HCT116 (cell line): ENCODE measurements around the gene CFAP97. TPM values are rescaled to one million over a fixed set of nuclear protein-coding genes. Genes with fewer than 3 reads are reported as not detected.

ENCODE experiments used
- ATAC-seq: fragments of 200-7000 bp; cut with Tn5 transposase; 2 replicates; pipeline ENCODE4 v1.9.1; 2020; ENCODE audit warnings: mild to moderate bottlenecking, moderate library complexity
- BruUV-seq: library from RNA; stranded (reverse); fragments of 400-500 nt; replicated peaks from 2 replicates; lab custom pipeline; 2021; lab: Mats Ljungman, UMichigan
- CTCF ChIA-PET: fragments of 300-600 bp; sonication (Branson Sonifier 250); formaldehyde crosslinking; loops from one replicate; lab custom pipeline; 2021; ENCODE audit warnings: antibody characterized with exemption; lab: Charles Lee
- POLR2A ChIA-PET: fragments of 300-600, 350-600 bp; sonication (Branson Sonifier 250); formaldehyde crosslinking; loops from one replicate; lab custom pipeline; 2021; ENCODE audit warnings: antibody characterized with exemption; lab: Charles Lee
- RAD21 ChIA-PET, 2 experiments: fragments of 300-600 bp; sonication (Branson Sonifier 250); formaldehyde crosslinking; loops; one replicate each; lab custom pipeline; 2023; ENCODE audit warnings: low total read pairs in 2 of 2; ENCODE audit not compliant: uncharacterized antibody in 2 of 2, unreplicated experiment in 2 of 2, low non-redundant PET in 1 of 2; lab: Charles Lee
- DNase-seq: peaks from one replicate; pipeline ENCODE4 v3.0.0-alpha.2; 2010; ENCODE audit warnings: low read depth, low spot score
- H2AFZ ChIP-seq: fragments of 200-600 bp; shearing (Covaris generic), sonication (generic); 2 replicates; pipeline ENCODE4 v1.6.1; 2017; ENCODE audit warnings: low read depth, mixed run types, mixed read lengths, antibody characterized with exemption, low read length; ENCODE audit not compliant: poor library complexity, severe bottlenecking
- H3K27ac ChIP-seq: 2 replicates; pipeline ENCODE4 v1.5.1; 2012; ENCODE audit warnings: low read depth, low read length
- H3K27me3 ChIP-seq: fragments of 200-600 bp; sonication (generic); 2 replicates; pipeline ENCODE4 v1.6.1; 2016; ENCODE audit warnings: mixed run types, low read length, mixed read lengths; ENCODE audit not compliant: insufficient read depth
- H3K36me3 ChIP-seq, 2 experiments: fragments of 200-500 bp in 1 of 2; fragments of 200-600 bp in 1 of 2; sonication (Bioruptor generic) in 1 of 2; sonication (generic) in 1 of 2; 2 replicates each; pipeline versions ENCODE4 v1.5.1 to v1.6.1; 2014 to 2016; ENCODE audit warnings: low read length in 2 of 2, inconsistent platforms in 1 of 2, mixed read lengths in 1 of 2, mixed run types in 1 of 2; ENCODE audit not compliant: insufficient read depth in 2 of 2, control insufficient read depth in 1 of 2
- H3K4me1 ChIP-seq, 2 experiments: fragments of 200-600 bp in 1 of 2; sonication (generic) in 1 of 2; 2 replicates each; pipeline versions ENCODE4 v1.5.1 to v1.6.1; 2012 to 2017; ENCODE audit warnings: low read length in 2 of 2, inconsistent platforms in 1 of 2, mild to moderate bottlenecking in 1 of 2, mixed read lengths in 1 of 2, mixed run types in 1 of 2, moderate library complexity in 1 of 2; ENCODE audit not compliant: insufficient read depth in 2 of 2, control insufficient read depth in 1 of 2
- H3K4me2 ChIP-seq: fragments of 200-600 bp; sonication (generic); 2 replicates; pipeline ENCODE4 v1.6.1; 2017; ENCODE audit warnings: mixed run types, low read length, mixed read lengths
- H3K4me3 ChIP-seq, 2 experiments: fragments of 200-600 bp in 1 of 2; sonication (generic) in 1 of 2; replicated peaks in 1 of 2; 2 replicates each; pipeline ENCODE4 v1.5.1; 2011 to 2016; ENCODE audit warnings: low read length in 2 of 2, control low read depth in 1 of 2, low read depth in 1 of 2, mild to moderate bottlenecking in 1 of 2, mixed read lengths in 1 of 2, mixed run types in 1 of 2
- H3K79me2 ChIP-seq: fragments of 200-600 bp; sonication (generic); 2 replicates; pipeline ENCODE4 v1.6.1; 2017; ENCODE audit warnings: mild to moderate bottlenecking, mixed run types, low read length, moderate library complexity, mixed read lengths; ENCODE audit not compliant: insufficient read depth
- H3K9ac ChIP-seq: fragments of 200-600 bp; sonication (generic); 2 replicates; pipeline ENCODE4 v1.6.1; 2016; ENCODE audit warnings: low read length, mixed read lengths
- H3K9me2 ChIP-seq: fragments of 200-600 bp; sonication (generic), shearing (Covaris generic); 2 replicates; pipeline ENCODE4 v1.6.1; 2017; ENCODE audit warnings: mixed run types, mild to moderate bottlenecking, moderate library complexity; ENCODE audit not compliant: insufficient read depth
- H3K9me3 ChIP-seq, 2 experiments: fragments of 200-500 bp in 1 of 2; fragments of 200-600 bp in 1 of 2; sonication (Bioruptor generic) in 1 of 2; sonication (generic) in 1 of 2; 2 replicates each; pipeline ENCODE4 v1.6.1; 2014 to 2017; ENCODE audit warnings: low read length in 2 of 2, mixed read lengths in 2 of 2, inconsistent platforms in 1 of 2, low read depth in 1 of 2, mild to moderate bottlenecking in 1 of 2, mixed run types in 1 of 2, moderate library complexity in 1 of 2; ENCODE audit not compliant: control insufficient read depth in 1 of 2, insufficient read depth in 1 of 2
- H4K20me1 ChIP-seq: fragments of 200-600 bp; sonication (generic), shearing (Covaris generic); 2 replicates; pipeline ENCODE4 v1.6.1; 2017; ENCODE audit warnings: mixed run types, mild to moderate bottlenecking, moderate library complexity; ENCODE audit not compliant: insufficient read depth
- ATF3 ChIP-seq: IDR thresholded peaks from 2 replicates; pipeline ENCODE4 v1.6.1; 2012
- CTCF ChIP-seq, 3 experiments: fragments of 200-600 bp in 1 of 3; sonication (generic) in 1 of 3; IDR thresholded peaks in 2 of 3; conservative IDR thresholded peaks in 1 of 3; 2 replicates each; pipeline ENCODE4 v1.5.1; 2012 to 2017; ENCODE audit warnings: low read depth in 2 of 3, low read length in 2 of 3, antibody characterized with exemption in 1 of 3, borderline replicate concordance in 1 of 3, control low read depth in 1 of 3, mild to moderate bottlenecking in 1 of 3, mixed read lengths in 1 of 3, mixed run types in 1 of 3, moderate library complexity in 1 of 3; ENCODE audit not compliant: insufficient read depth in 1 of 3
- ELF1 ChIP-seq: IDR thresholded peaks from 2 replicates; pipeline ENCODE4 v1.6.1; 2012; ENCODE audit warnings: low read depth, borderline replicate concordance
- SIN3A ChIP-seq: IDR thresholded peaks from 2 replicates; pipeline ENCODE4 v1.6.1; 2012; ENCODE audit warnings: low read depth
- YY1 ChIP-seq: IDR thresholded peaks from 2 replicates; pipeline ENCODE4 v1.6.1; 2011; ENCODE audit warnings: low read length, low read depth, moderate library complexity, mild to moderate bottlenecking; ENCODE audit not compliant: insufficient replicate concordance; ENCODE audit errors: extremely low read depth
- ZBTB33 ChIP-seq: IDR thresholded peaks from 2 replicates; pipeline ENCODE4 v1.6.1; 2011; ENCODE audit warnings: mild to moderate bottlenecking, low read length, moderate library complexity; ENCODE audit not compliant: insufficient replicate concordance; ENCODE audit errors: extremely low read depth
- ZNF274 ChIP-seq: fragments of 200-500 bp; sonication (Bioruptor generic); IDR thresholded peaks from 2 replicates; pipeline ENCODE4 v1.6.1; 2014; ENCODE audit warnings: mild to moderate bottlenecking, low read depth, low read length, inconsistent platforms
- intact Hi-C: fragments of 100-400 bp; cut with micrococcal nuclease; formaldehyde crosslinking; loops from 2 replicates; pipeline ENCODE4 v1.10.0; 2022
- total RNA-seq: library from RNA; stranded (reverse); gene quantifications from one replicate; pipeline ENCODE4 v1.2.1, GENCODE V29; 2021; ENCODE audit not compliant: unreplicated experiment

The CFAP97 gene
- total RNA-seq, 1 experiment from 2014 or later: 57.7 TPM

GRCh38 chr4:185229021-185229818, 25.4 kb upstream of the CFAP97 start:
- H3K9me3 ChIP-seq: no peaks in the 10 kb centered on the region
- no peaks in the 10 kb centered on the region for H3K36me3 ChIP-seq
- DNase-seq: no peak
- ATAC-seq: no peak
- H2AFZ ChIP-seq: no peak overlapping the region
- POLR2A ChIA-PET: no interaction called here
- H3K4me3 ChIP-seq: no peak overlapping the region
- no peaks in the 10 kb centered on the region for H4K20me1 ChIP-seq
- BruUV-seq: no TSS peak
- H3K9ac ChIP-seq: no peak overlapping the region
- H3K4me2 ChIP-seq: no peak overlapping the region
- H3K4me1 ChIP-seq: peaks cover 4 to 19% of the 10 kb centered on the region in 2 experiments; a peak in 2 of 4 replicates
- TF ChIP-seq ZNF274 (no peak), YY1 (no peak), ZBTB33 (no peak), ATF3 (no peak), SIN3A (no peak), ELF1 (no peak), CTCF (IDR thresholded peaks at IDR 0.05 in 2 of 3, conservative IDR thresholded peaks at IDR 0.05 in 1 of 3; ENCODE audit: borderline replicate concordance in 1 of 3, insufficient read depth in 1 of 3, low read depth in 2 of 3, low read length in 2 of 3) (no peak)
- intact Hi-C loops: no loop called here
- no peaks in the 10 kb centered on the region for H3K9me2 ChIP-seq
- H3K79me2 ChIP-seq: peaks cover 35% of the 10 kb centered on the region
- RAD21 ChIA-PET: no interaction called here
- CTCF ChIA-PET: no interaction called here
- H3K27ac ChIP-seq: no peak overlapping the region
- no peaks in the 10 kb centered on the region for H3K27me3 ChIP-seq
